Measurements from ENCODE around the gene MACROD2.

MACROD2 gene

GRCh38 chr20:15319439-15319838, 1324.1 kb downstream of the MACROD2 start:
- H3K4me3 ChIP-seq (ENCODE audit: low read depth, low read length): no peak overlapping the region
- TF ChIP-seq CTCF (IDR thresholded peaks at IDR 0.05; ENCODE audit: borderline replicate concordance, insufficient read depth, low read depth, low read length): no peak

GRCh38 chr20:15320941-15321340, 1325.6 kb downstream of the MACROD2 start:
- no peak for TF ChIP-seq CTCF (IDR thresholded peaks at IDR 0.05; ENCODE audit: borderline replicate concordance, insufficient read depth, low read depth, low read length)
- H3K4me3 ChIP-seq (ENCODE audit: low read depth, low read length): no peak overlapping the region

GRCh38 chr20:15327123-15327522, 1331.8 kb downstream of the MACROD2 start:
- H3K4me3 ChIP-seq (ENCODE audit: low read depth, low read length): no peak overlapping the region
- TF ChIP-seq CTCF (IDR thresholded peaks at IDR 0.05; ENCODE audit: borderline replicate concordance, insufficient read depth, low read depth, low read length): no peak

- no peak for TF ChIP-seq CTCF (IDR thresholded peaks at IDR 0.05; ENCODE audit: borderline replicate concordance, insufficient read depth, low read depth, low read length)
- H3K4me3 ChIP-seq (ENCODE audit: low read depth, low read length): no peak overlapping the region
These were observed 1332.8 kb downstream of the MACROD2 start for GRCh38 chr20:15328084-15328483.

GRCh38 chr20:15332711-15333160, 1337.4 kb downstream of the MACROD2 start:
- no peak overlapping the region for H3K4me3 ChIP-seq (ENCODE audit: low read depth, low read length)
- no peak for TF ChIP-seq CTCF (IDR thresholded peaks at IDR 0.05; ENCODE audit: borderline replicate concordance, insufficient read depth, low read depth, low read length)

GRCh38 chr20:15333170-15333569, 1337.9 kb downstream of the MACROD2 start:
- no peak overlapping the region for H3K4me3 ChIP-seq (ENCODE audit: low read depth, low read length)
- TF ChIP-seq CTCF (IDR thresholded peaks at IDR 0.05; ENCODE audit: borderline replicate concordance, insufficient read depth, low read depth, low read length): no peak

GRCh38 chr20:15336011-15336410, 1340.7 kb downstream of the MACROD2 start:
- H3K4me3 ChIP-seq (ENCODE audit: low read depth, low read length): no peak overlapping the region
- TF ChIP-seq CTCF (IDR thresholded peaks at IDR 0.05; ENCODE audit: borderline replicate concordance, insufficient read depth, low read depth, low read length): no peak

All from GM12875 (cell line).